Measurements from ENCODE around the gene PRKCH. TPM values are rescaled to one million over a fixed set of nuclear protein-coding genes. Genes with fewer than 3 reads are reported as not detected.
A peak's percentile ranks its signal among the peaks of the same experiment; 100 is the strongest.

Gene PRKCH
- total RNA-seq, 2 donors from 2014 or later, result 7.2 to 8.6 TPM

- Histone ChIP-seq H3K27ac (ENCODE audit: low read depth, low read length) (no peak overlapping the region), H3K27me3 (ENCODE audit: control insufficient read depth, insufficient read depth, low read length, poor library complexity, severe bottlenecking) (no peaks in the 10 kb centered on the region), H3K36me3 (ENCODE audit: control insufficient read depth, insufficient read depth, low read length) (no peaks in the 10 kb centered on the region), H3K4me1 (ENCODE audit: control insufficient read depth, insufficient read depth, low read length) (no peaks in the 10 kb centered on the region), H3K9ac (ENCODE audit: extremely low read depth, low read length, poor library complexity, severe bottlenecking) (no peak overlapping the region), H3K9me3 (ENCODE audit: control insufficient read depth, low read length) (no peaks in the 10 kb centered on the region), H3K4me3 (ENCODE audit: low read length) (no peak overlapping the region)
- Mint-ChIP-seq H3K4me1 (peaks cover 6% of the 10 kb centered on the region), H3K4me3 (no peak overlapping the region), H3K27ac (no peak overlapping the region), H3K36me3 (ENCODE audit: low read depth) (no peaks in the 10 kb centered on the region), H3K27me3 (ENCODE audit: insufficient read depth) (no peaks in the 10 kb centered on the region), H3K9me3 (no peaks in the 10 kb centered on the region)
- 92 to 100% methylated on average over 5 to 6 of the region's 6 CpGs for WGBS, 2 experiments (ENCODE audit: insufficient coverage in 1 of 2, insufficient read length in 1 of 2)
- peak; percentile 3 for DNase-seq
- TF ChIP-seq CTCF (conservative IDR thresholded peaks at IDR 0.05), result no peak
Observed at GRCh38 chr14:61517911-61518384, 196.6 kb downstream of the PRKCH start.

GRCh38 chr14:61518403-61518802, 197.0 kb downstream of the PRKCH start:
- peak; percentile 8 for DNase-seq
- Histone ChIP-seq H3K27me3 (ENCODE audit: control insufficient read depth, insufficient read depth, low read length, poor library complexity, severe bottlenecking) (no peaks in the 10 kb centered on the region), H3K4me3 (ENCODE audit: low read length) (no peak overlapping the region), H3K9ac (ENCODE audit: extremely low read depth, low read length, poor library complexity, severe bottlenecking) (no peak overlapping the region), H3K4me1 (ENCODE audit: control insufficient read depth, insufficient read depth, low read length) (no peaks in the 10 kb centered on the region), H3K36me3 (ENCODE audit: control insufficient read depth, insufficient read depth, low read length) (no peaks in the 10 kb centered on the region), H3K27ac (ENCODE audit: low read depth, low read length) (no peak overlapping the region), H3K9me3 (ENCODE audit: control insufficient read depth, low read length) (no peaks in the 10 kb centered on the region)
- Mint-ChIP-seq H3K36me3 (ENCODE audit: low read depth) (no peaks in the 10 kb centered on the region), H3K4me1 (peaks cover 6% of the 10 kb centered on the region), H3K4me3 (no peak overlapping the region), H3K27ac (no peak overlapping the region), H3K27me3 (ENCODE audit: insufficient read depth) (no peaks in the 10 kb centered on the region), H3K9me3 (no peaks in the 10 kb centered on the region)
- 94% methylated on average over 2 of the region's 2 CpGs for WGBS, 2 experiments (ENCODE audit: insufficient coverage in 1 of 2, insufficient read length in 1 of 2)
- no peak for TF ChIP-seq CTCF (conservative IDR thresholded peaks at IDR 0.05)

GRCh38 chr14:61519106-61519505, 197.7 kb downstream of the PRKCH start:
- Histone ChIP-seq H3K4me3 (ENCODE audit: low read length) (no peak overlapping the region), H3K36me3 (ENCODE audit: control insufficient read depth, insufficient read depth, low read length) (no peaks in the 10 kb centered on the region), H3K27ac (ENCODE audit: low read depth, low read length) (no peak overlapping the region), H3K9me3 (ENCODE audit: control insufficient read depth, low read length) (no peaks in the 10 kb centered on the region), H3K4me1 (ENCODE audit: control insufficient read depth, insufficient read depth, low read length) (no peaks in the 10 kb centered on the region), H3K27me3 (ENCODE audit: control insufficient read depth, insufficient read depth, low read length, poor library complexity, severe bottlenecking) (no peaks in the 10 kb centered on the region), H3K9ac (ENCODE audit: extremely low read depth, low read length, poor library complexity, severe bottlenecking) (no peak overlapping the region)
- no peak for TF ChIP-seq CTCF (conservative IDR thresholded peaks at IDR 0.05)
- DNase-seq, result no peak
- peaks cover 6% of the 10 kb centered on the region for H3K4me1 Mint-ChIP-seq
- no peaks in the 10 kb centered on the region for H3K27me3 Mint-ChIP-seq (ENCODE audit: insufficient read depth)
- WGBS, 2 experiments (ENCODE audit: insufficient coverage in 1 of 2, insufficient read length in 1 of 2), result 93 to 97% methylated on average over 6 of the region's 6 CpGs
- no peaks in the 10 kb centered on the region for H3K9me3 Mint-ChIP-seq
- no peak overlapping the region for H3K27ac Mint-ChIP-seq
- H3K36me3 Mint-ChIP-seq (ENCODE audit: low read depth), result no peaks in the 10 kb centered on the region
- H3K4me3 Mint-ChIP-seq, result no peak overlapping the region

Measured in endodermal cell (in vitro differentiated cells).